ENCODE data around the gene POLN. TPM values are rescaled to one million over a fixed set of nuclear protein-coding genes. Genes with fewer than 3 reads are reported as not detected.
A peak's percentile ranks its signal among the peaks of the same experiment; 100 is the strongest.

Gene POLN
- total and polyA plus RNA-seq, 2 donors from 2014 or later = 1.3 to 3.8 TPM

DNA sequence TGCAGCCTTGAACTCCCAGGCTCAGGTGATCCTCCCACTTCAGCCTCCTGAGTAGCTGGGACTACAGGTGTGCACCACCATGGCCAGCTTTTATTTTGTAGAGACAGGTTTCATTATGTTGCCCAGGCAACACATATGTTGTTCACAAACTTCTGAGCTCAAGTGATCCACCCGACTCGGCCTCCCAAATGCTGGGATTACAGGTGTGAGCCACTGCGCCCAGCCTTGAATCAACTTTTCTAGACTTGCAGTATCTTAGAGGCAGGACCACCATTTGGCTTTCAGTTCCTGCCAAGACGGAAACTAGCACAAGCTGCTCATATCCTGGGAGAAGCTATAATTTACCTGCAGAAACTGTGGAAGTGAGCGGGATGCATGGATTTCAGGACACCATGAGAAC lies 162.9 kb downstream of the POLN start:
- DNase-seq (peak in 1 of 5 donors; percentile 8), FAIRE-seq (no peak)
- H3K27me3 ChIP-seq (ENCODE audit: control insufficient read depth, insufficient read depth, low read length) = no peaks in the 10 kb centered on the region
- no peaks in the 10 kb centered on the region for H3K36me3 ChIP-seq (ENCODE audit: control insufficient read depth in 2 of 3, insufficient read depth in 3 of 3, low read length in 3 of 3)
- intact Hi-C loops (cut with DNase I) = no loop called here
- no peak overlapping the region for H3K4me3 ChIP-seq (ENCODE audit: low read length in 3 of 3)
- no peak overlapping the region for H3K9ac ChIP-seq (ENCODE audit: low read length in 3 of 3)
- TF ChIP-seq, protein P1, sequence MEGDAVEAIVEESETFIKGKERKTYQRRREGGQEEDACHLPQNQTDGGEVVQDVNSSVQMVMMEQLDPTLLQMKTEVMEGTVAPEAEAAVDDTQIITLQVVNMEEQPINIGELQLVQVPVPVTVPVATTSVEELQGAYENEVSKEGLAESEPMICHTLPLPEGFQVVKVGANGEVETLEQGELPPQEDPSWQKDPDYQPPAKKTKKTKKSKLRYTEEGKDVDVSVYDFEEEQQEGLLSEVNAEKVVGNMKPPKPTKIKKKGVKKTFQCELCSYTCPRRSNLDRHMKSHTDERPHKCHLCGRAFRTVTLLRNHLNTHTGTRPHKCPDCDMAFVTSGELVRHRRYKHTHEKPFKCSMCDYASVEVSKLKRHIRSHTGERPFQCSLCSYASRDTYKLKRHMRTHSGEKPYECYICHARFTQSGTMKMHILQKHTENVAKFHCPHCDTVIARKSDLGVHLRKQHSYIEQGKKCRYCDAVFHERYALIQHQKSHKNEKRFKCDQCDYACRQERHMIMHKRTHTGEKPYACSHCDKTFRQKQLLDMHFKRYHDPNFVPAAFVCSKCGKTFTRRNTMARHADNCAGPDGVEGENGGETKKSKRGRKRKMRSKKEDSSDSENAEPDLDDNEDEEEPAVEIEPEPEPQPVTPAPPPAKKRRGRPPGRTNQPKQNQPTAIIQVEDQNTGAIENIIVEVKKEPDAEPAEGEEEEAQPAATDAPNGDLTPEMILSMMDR (IDR thresholded peaks at IDR 0.05; ENCODE audit: borderline replicate concordance, extremely low read depth, insufficient read depth) = no peak
- no peaks in the 10 kb centered on the region for H3K9me3 ChIP-seq (ENCODE audit: control insufficient read depth in 2 of 3, insufficient read depth in 1 of 3, low read length in 3 of 3)
- H3K4me1 ChIP-seq (ENCODE audit: control insufficient read depth in 2 of 3, insufficient read depth in 2 of 3, low read depth in 1 of 3, low read length in 3 of 3) = no peaks in the 10 kb centered on the region
- no peak overlapping the region for H3K27ac ChIP-seq (ENCODE audit: low read depth in 2 of 2, low read length in 2 of 2)

DNA sequence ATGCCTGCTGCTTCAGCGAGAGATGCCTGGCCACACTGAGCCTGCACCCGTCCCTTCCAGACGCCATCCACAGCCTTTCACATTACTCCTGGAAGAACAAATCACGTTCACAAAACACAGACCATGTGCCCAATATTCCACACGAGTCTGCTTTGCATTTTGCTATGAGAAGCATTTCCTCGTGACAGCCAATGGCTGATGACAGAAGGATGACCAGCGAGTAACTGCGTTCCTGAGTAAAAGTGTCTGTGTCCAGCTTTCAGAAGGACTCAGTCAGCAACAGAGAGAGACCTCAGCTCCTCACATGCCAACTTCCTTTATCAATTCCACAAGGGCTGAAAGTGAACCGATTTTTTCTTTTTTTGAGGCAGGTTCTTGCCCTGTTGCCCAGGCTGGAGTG lies 163.3 kb downstream of the POLN start:
- intact Hi-C loops (cut with DNase I) = no loop called here
- no peaks in the 10 kb centered on the region for H3K4me1 ChIP-seq (ENCODE audit: control insufficient read depth in 2 of 3, insufficient read depth in 2 of 3, low read depth in 1 of 3, low read length in 3 of 3)
- H3K36me3 ChIP-seq (ENCODE audit: control insufficient read depth in 2 of 3, insufficient read depth in 3 of 3, low read length in 3 of 3) = no peaks in the 10 kb centered on the region
- H3K27me3 ChIP-seq (ENCODE audit: control insufficient read depth, insufficient read depth, low read length) = no peaks in the 10 kb centered on the region
- no peak for FAIRE-seq
- H3K4me3 ChIP-seq (ENCODE audit: low read length in 3 of 3) = no peak overlapping the region
- H3K27ac ChIP-seq (ENCODE audit: low read depth in 2 of 2, low read length in 2 of 2) = no peak overlapping the region
- TF ChIP-seq, protein P1 (IDR thresholded peaks at IDR 0.05; ENCODE audit: borderline replicate concordance, extremely low read depth, insufficient read depth) = no peak
- H3K9ac ChIP-seq (ENCODE audit: low read length in 3 of 3) = no peak overlapping the region
- DNase-seq = no peak
- no peaks in the 10 kb centered on the region for H3K9me3 ChIP-seq (ENCODE audit: control insufficient read depth in 2 of 3, insufficient read depth in 1 of 3, low read length in 3 of 3)

DNA sequence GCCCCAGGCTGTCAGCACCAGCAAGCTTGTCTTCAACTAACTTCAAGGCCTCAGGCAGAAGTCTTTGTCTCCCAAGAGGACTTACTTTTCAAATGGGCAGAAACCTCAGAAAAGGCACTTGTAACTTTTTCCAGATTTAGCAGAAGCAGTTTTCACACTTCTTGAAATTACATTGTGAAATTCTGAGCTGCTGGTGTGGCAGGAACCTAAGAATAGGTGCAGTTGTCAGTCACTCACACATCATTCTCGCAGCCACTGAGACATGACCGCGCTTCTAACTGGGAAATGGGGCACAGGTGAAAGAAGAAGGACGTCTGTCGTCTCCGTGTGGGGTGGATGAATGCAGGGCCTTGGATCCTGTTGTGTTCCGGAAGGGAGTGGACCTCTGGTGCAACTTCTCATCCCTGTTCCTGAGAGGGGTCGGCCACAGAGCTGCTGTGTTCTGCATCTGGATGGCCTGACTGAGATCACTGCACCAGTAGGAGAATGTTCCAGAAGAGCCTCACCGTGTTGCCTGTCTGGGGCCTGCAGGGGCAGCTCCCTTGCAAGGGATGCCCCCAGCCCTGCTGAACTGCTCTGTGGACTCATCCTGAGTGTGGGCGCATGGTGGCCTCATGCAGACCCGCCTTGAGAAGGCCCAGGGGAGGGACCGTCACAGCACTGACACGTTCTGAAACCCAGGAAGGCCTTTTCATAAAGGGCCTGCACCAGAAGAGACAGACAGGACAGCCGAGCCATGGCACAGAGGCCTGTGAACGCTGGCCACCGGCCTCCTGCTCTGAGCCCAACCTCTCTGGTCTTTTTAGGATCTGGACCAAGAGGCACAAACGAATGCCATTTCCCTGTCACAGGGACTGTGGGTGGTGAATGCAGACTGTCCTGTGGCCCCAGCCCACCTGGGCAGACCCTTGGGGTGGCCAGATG lies 164.1 kb downstream of the POLN start:
- intact Hi-C loops (cut with DNase I) = no loop called here
- FAIRE-seq (no peak), DNase-seq (peak in 1 of 5 donors; percentile 50)
- Histone ChIP-seq H3K36me3 (ENCODE audit: control insufficient read depth in 2 of 3, insufficient read depth in 3 of 3, low read length in 3 of 3) (no peaks in the 10 kb centered on the region), H3K9me3 (ENCODE audit: control insufficient read depth in 2 of 3, insufficient read depth in 1 of 3, low read length in 3 of 3) (no peaks in the 10 kb centered on the region), H3K27ac (ENCODE audit: low read depth in 2 of 2, low read length in 2 of 2) (no peak overlapping the region), H3K9ac (ENCODE audit: low read length in 3 of 3) (no peak overlapping the region), H3K4me3 (ENCODE audit: low read length in 3 of 3) (no peak overlapping the region), H3K27me3 (ENCODE audit: control insufficient read depth, insufficient read depth, low read length) (no peaks in the 10 kb centered on the region), H3K4me1 (ENCODE audit: control insufficient read depth in 2 of 3, insufficient read depth in 2 of 3, low read depth in 1 of 3, low read length in 3 of 3) (peaks cover 0 to 3% (median 0%) of the 10 kb centered on the region in 3 donors)
- TF ChIP-seq, protein P1 (IDR thresholded peaks at IDR 0.05; ENCODE audit: borderline replicate concordance, extremely low read depth, insufficient read depth) = no peak
